CD14-positive monocyte (primary cell): ENCODE measurements around the gene DLX4. TPM values are rescaled to one million over a fixed set of nuclear protein-coding genes. Genes with fewer than 3 reads are reported as not detected.

ENCODE experiments used
- DNase-seq, 3 donors: peaks; one replicate each; pipeline ENCODE4 v3.0.0-alpha.2; 2011 to 2022
- H2AFZ ChIP-seq: 2 replicates; pipeline ENCODE4 v1.6.0; 2012; ENCODE audit warnings: mild to moderate bottlenecking, low read depth, low read length, inconsistent platforms; ENCODE audit not compliant: insufficient read depth, poor library complexity, severe bottlenecking
- H3K27ac ChIP-seq, 2 donors: 1 replicate in 1 of 2; 2 replicates in 1 of 2; pipeline ENCODE4 v1.5.1; 2012 to 2013; ENCODE audit warnings: low read length in 2 of 2, control low read depth in 1 of 2, inconsistent platforms in 1 of 2, low read depth in 1 of 2, mild to moderate bottlenecking in 1 of 2
- H3K27me3 ChIP-seq, 2 donors: one replicate each; pipeline versions ENCODE4 v1.6.0 to v1.6.1; 2011 to 2013; ENCODE audit warnings: low read length in 2 of 2; ENCODE audit not compliant: control insufficient read depth in 2 of 2, insufficient read depth in 2 of 2
- H3K36me3 ChIP-seq, 2 donors: replicated peaks in 1 of 2; 1 replicate in 1 of 2; 2 replicates in 1 of 2; pipeline versions ENCODE4 v1.5.1 to v1.6.1; 2012 to 2013; ENCODE audit warnings: low read length in 2 of 2, control low read depth in 1 of 2, inconsistent platforms in 1 of 2, mild to moderate bottlenecking in 1 of 2; ENCODE audit not compliant: insufficient read depth in 2 of 2, control insufficient read depth in 1 of 2
- H3K4me1 ChIP-seq, 2 donors: 1 replicate in 1 of 2; 2 replicates in 1 of 2; pipeline versions ENCODE4 v1.5.1 to v1.6.1; 2012 to 2013; ENCODE audit warnings: low read length in 2 of 2, control low read depth in 1 of 2, inconsistent platforms in 1 of 2, mild to moderate bottlenecking in 1 of 2, moderate library complexity in 1 of 2; ENCODE audit not compliant: insufficient read depth in 2 of 2, control insufficient read depth in 1 of 2
- H3K4me2 ChIP-seq: replicated peaks from 2 replicates; pipeline ENCODE3; 2012; ENCODE audit warnings: low read length, moderate library complexity, mild to moderate bottlenecking; ENCODE audit not compliant: poor library complexity, severe bottlenecking; ENCODE audit errors: extremely low read depth
- H3K4me3 ChIP-seq, 3 experiments: fragments of 200-600 bp in 1 of 3; sonication (generic) in 1 of 3; replicated peaks in 1 of 3; 1 replicate in 2 of 3; 2 replicates in 1 of 3; pipeline ENCODE4 v1.5.1; 2011 to 2013; ENCODE audit warnings: low read length in 3 of 3, mild to moderate bottlenecking in 3 of 3, control low read depth in 2 of 3, low read depth in 2 of 3, inconsistent platforms in 1 of 3, moderate library complexity in 1 of 3
- H3K79me2 ChIP-seq: 2 replicates; pipeline ENCODE4 v1.6.0; 2012; ENCODE audit warnings: mild to moderate bottlenecking, control low read depth, inconsistent platforms, low read length, moderate library complexity; ENCODE audit not compliant: insufficient read depth
- H3K9ac ChIP-seq: 2 replicates; pipeline ENCODE4 v1.6.0; 2017; ENCODE audit warnings: low read length, mild to moderate bottlenecking; ENCODE audit not compliant: insufficient read depth, poor library complexity, severe bottlenecking
- H3K9me3 ChIP-seq, 2 donors: replicated peaks in 1 of 2; 1 replicate in 1 of 2; 2 replicates in 1 of 2; pipeline versions ENCODE4 v1.5.1 to v1.6.1; 2012 to 2013; ENCODE audit warnings: low read length in 2 of 2, control low read depth in 1 of 2; ENCODE audit not compliant: control insufficient read depth in 1 of 2, insufficient read depth in 1 of 2
- H4K20me1 ChIP-seq: 2 replicates; pipeline ENCODE4 v1.6.0; 2012; ENCODE audit warnings: mild to moderate bottlenecking, low read length, control low read depth, moderate library complexity; ENCODE audit not compliant: insufficient read depth
- H3K27ac Mint-ChIP-seq, 7 donors: one replicate each; pipeline ENCODE4 v1.8.0; 2020; ENCODE audit warnings: mild to moderate bottlenecking in 7 of 7, mixed read lengths in 7 of 7, moderate library complexity in 6 of 7, inconsistent platforms in 2 of 7
- H3K27me3 Mint-ChIP-seq, 3 donors: one replicate each; pipeline ENCODE4 v1.8.0; 2021 to 2022; ENCODE audit warnings: low read depth in 3 of 3, mild to moderate bottlenecking in 3 of 3, mixed read lengths in 3 of 3, moderate library complexity in 3 of 3, inconsistent platforms in 1 of 3
- H3K36me3 Mint-ChIP-seq, 2 donors: one replicate each; pipeline ENCODE4 v1.8.0; 2020; ENCODE audit warnings: mixed read lengths in 2 of 2, inconsistent platforms in 1 of 2, mild to moderate bottlenecking in 1 of 2
- H3K4me1 Mint-ChIP-seq: one replicate; pipeline ENCODE4 v1.8.0; 2020; ENCODE audit warnings: mild to moderate bottlenecking, mixed read lengths
- H3K4me3 Mint-ChIP-seq, 2 donors: one replicate each; pipeline ENCODE4 v1.8.0; 2020; ENCODE audit warnings: mild to moderate bottlenecking in 2 of 2, mixed read lengths in 2 of 2, moderate library complexity in 1 of 2
- H3K9me3 Mint-ChIP-seq, 7 donors: one replicate each; pipeline ENCODE4 v1.8.0; 2020 to 2022; ENCODE audit warnings: mixed read lengths in 7 of 7, mild to moderate bottlenecking in 6 of 7, moderate library complexity in 6 of 7, inconsistent platforms in 2 of 7
- CTCF ChIP-seq: fragments of 200-600 bp; IDR thresholded peaks from one replicate; pipeline ENCODE4 v1.8.0; 2022; ENCODE audit warnings: antibody characterized with exemption, mild to moderate bottlenecking
- WGBS: methylation state at CpG from one replicate; pipeline ENCODE4 v1.1.5; 2013; ENCODE audit warnings: missing lambda C conversion rate; ENCODE audit not compliant: insufficient coverage; 5-methylcytosine and 5-hydroxymethylcytosine counted together
- intact Hi-C, 2 donors: fragments of 100-400 bp; cut with micrococcal nuclease; formaldehyde crosslinking; loops; one replicate each; pipeline versions ENCODE4 v1.15.0 to v1.15.1; 2023
- polyA plus RNA-seq, 3 donors: library from polyadenylated mRNA; depleted of rRNA in 1 of 3; unstranded in 2 of 3; stranded (reverse) in 1 of 3; fragments of 300-500 nt in 2 of 3; fragments of >200 nt in 1 of 3; fragmentation: Illumina TruSeq in 2 of 3; gene quantifications; 1 replicate in 2 of 3; 2 replicates in 1 of 3; pipeline ENCODE4 v1.2.3, GENCODE V29; 2012 to 2021

DLX4 gene
- polyA plus RNA-seq, 3 donors: 0.20 to 3.5 TPM; not detected in 1

DNA sequence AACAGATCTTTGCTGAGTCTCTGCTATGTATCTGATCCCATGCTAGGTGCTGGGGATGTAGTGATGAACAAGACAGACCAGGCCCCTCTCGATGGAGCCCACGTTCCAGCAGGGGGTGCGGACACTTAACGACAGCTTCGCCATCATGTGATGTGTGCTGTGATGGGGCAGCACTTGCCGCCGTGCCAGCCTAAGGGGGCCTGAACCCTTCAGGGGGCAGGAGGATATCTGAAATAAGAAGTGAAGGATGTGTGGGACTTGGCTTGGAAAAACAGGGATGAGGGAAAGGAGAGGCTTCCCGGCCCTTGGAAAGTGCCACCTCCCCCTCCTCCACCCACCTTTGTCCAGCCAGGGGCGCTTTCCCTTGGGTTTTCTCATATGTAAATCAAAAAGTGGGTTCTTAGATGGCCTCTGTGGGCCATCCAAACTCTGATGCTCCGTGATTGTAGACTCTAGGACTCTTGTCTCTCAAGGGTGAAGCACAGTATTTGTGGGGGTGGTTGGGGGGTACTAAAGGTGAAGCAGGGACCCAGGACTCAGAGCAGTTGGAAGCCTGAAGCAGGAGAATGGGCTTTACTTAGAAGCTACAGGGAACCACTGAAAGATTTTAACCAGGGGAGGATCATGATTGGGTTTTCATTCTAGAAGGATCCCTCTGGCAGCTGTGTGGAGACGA lies 30.0 kb downstream of the DLX4 start:
- no peaks in the 10 kb centered on the region for H4K20me1 ChIP-seq
- no peaks in the 10 kb centered on the region for H3K36me3 ChIP-seq
- Mint-ChIP-seq H3K4me1 (peaks cover 24% of the 10 kb centered on the region), H3K4me3 (peak overlapping the region in 1 of 2 donors; percentile 79), H3K36me3 (peaks cover 0 to 7% of the 10 kb centered on the region in 2 donors), H3K9me3 (peaks cover 3 to 20% (median 10%) of the 10 kb centered on the region in 7 donors), H3K27me3 (peaks cover 64 to 85% (median 80%) of the 10 kb centered on the region in 3 donors), H3K27ac (no peak overlapping the region)
- H3K27me3 ChIP-seq: peaks cover 39 to 71% of the 10 kb centered on the region in 2 donors
- 42% methylated on average over 6 of the region's 11 CpGs for WGBS
- no peak for TF ChIP-seq CTCF
- no peak overlapping the region for H3K9ac ChIP-seq
- H3K79me2 ChIP-seq: no peaks in the 10 kb centered on the region
- H3K4me3 ChIP-seq: no peak overlapping the region
- H3K4me2 ChIP-seq: no peak overlapping the region
- no peak overlapping the region for H2AFZ ChIP-seq
- no peak for DNase-seq
- H3K9me3 ChIP-seq: peaks cover 9 to 21% of the 10 kb centered on the region in 2 donors
- peaks cover 11 to 26% of the 10 kb centered on the region in 2 donors for H3K4me1 ChIP-seq
- no peak overlapping the region for H3K27ac ChIP-seq
- intact Hi-C loops: loop anchor here (1.0 to 10.0 kb wide), 4 partner anchors 47 to 432 kb away; partner anchors contain the start of gene NXPH3 (in 1 of the 2)

DNA sequence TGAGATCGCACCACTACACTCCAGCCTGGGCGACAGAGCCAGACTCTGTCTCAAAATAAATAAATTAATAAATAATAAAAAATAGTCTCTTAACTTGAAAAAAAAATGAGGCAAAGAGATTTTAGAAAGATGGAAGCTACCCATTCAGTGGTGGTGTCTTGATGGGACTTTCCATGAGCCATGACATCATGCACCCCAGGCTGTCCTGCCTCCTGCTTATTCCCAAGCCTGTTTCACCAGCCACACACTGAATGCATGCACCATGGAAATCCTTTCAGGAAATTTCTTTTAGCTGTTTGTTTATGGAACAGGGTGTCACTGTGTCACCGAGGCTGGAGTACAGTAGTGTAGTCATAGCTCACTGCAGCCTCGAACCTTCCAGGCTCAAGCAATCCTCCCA lies 34.9 kb downstream of the DLX4 start:
- Histone ChIP-seq H3K36me3 (no peaks in the 10 kb centered on the region), H4K20me1 (no peaks in the 10 kb centered on the region), H3K27me3 (peaks cover 15 to 32% of the 10 kb centered on the region in 2 donors), H3K79me2 (no peaks in the 10 kb centered on the region), H2AFZ (no peak overlapping the region), H3K4me2 (no peak overlapping the region), H3K4me1 (no peaks in the 10 kb centered on the region), H3K9ac (no peak overlapping the region), H3K4me3 (no peak overlapping the region), H3K27ac (no peak overlapping the region), H3K9me3 (no peaks in the 10 kb centered on the region)
- DNase-seq: no peak
- peaks cover 1 to 6% (median 3%) of the 10 kb centered on the region in 7 donors for H3K9me3 Mint-ChIP-seq
- H3K36me3 Mint-ChIP-seq: no peaks in the 10 kb centered on the region
- no peak for TF ChIP-seq CTCF
- no peaks in the 10 kb centered on the region for H3K4me1 Mint-ChIP-seq
- peaks cover 26 to 70% (median 57%) of the 10 kb centered on the region in 3 donors for H3K27me3 Mint-ChIP-seq
- intact Hi-C loops: no loop called here
- no peak overlapping the region for H3K4me3 Mint-ChIP-seq
- no CpG with 5 or more reads among the region's 4 CpGs for WGBS
- H3K27ac Mint-ChIP-seq: no peak overlapping the region
